ENCODE results near the gene OXER1.

- no peak for TF ChIP-seq CTCF (conservative IDR thresholded peaks at IDR 0.05; ENCODE audit: low read depth, low read length)
- no peak for TF ChIP-seq EZH2 (IDR thresholded peaks at IDR 0.05; ENCODE audit: low read length, unreplicated experiment)
These were observed 37.3 kb downstream of the OXER1 start for GRCh38 chr2:42726680-42727079.
